ENCODE measurements around the gene WDR86. TPM values are rescaled to one million over a fixed set of nuclear protein-coding genes. Genes with fewer than 3 reads are reported as not detected.

Gene WDR86
- total RNA-seq, 1 experiment from 2014 or later = 8.1 TPM

- no peak overlapping the region for H4K91ac ChIP-seq (ENCODE audit: insufficient read length, low read depth, low read length)
- no peaks in the 10 kb centered on the region for H3K23me2 ChIP-seq (ENCODE audit: insufficient read length, low read depth, low read length, poor library complexity, severe bottlenecking)
- Mint-ChIP-seq H3K36me3 (ENCODE audit: insufficient read depth in 1 of 3, low read depth in 3 of 3) (peaks cover 0 to 6% (median 2%) of the 10 kb centered on the region in 3 experiments; a peak in 3 of 7 replicates), H3K27me3 (ENCODE audit: low read depth) (peaks cover 5% of the 10 kb centered on the region), H3K4me3 (no peak overlapping the region), H3K4me1 (peaks cover 0 to 3% of the 10 kb centered on the region in 2 experiments; a peak in 3 of 4 replicates), H3K27ac (no peak overlapping the region), H3K9me3 (peaks cover 0 to 2% of the 10 kb centered on the region in 2 experiments; a peak in 2 of 5 replicates)
- no peak overlapping the region for H2BK12ac ChIP-seq (ENCODE audit: insufficient read length, low read depth, low read length)
- no CpG with 5 or more reads among the region's 3 CpGs for WGBS (ENCODE audit: extremely low coverage, insufficient read length, low lambda C conversion rate)
- no peak for TF ChIP-seq CTCF (conservative IDR thresholded peaks at IDR 0.05)
- H4K20me1 ChIP-seq (ENCODE audit: control insufficient read depth, insufficient read depth, insufficient read length) = no peaks in the 10 kb centered on the region
- H3K56ac ChIP-seq (ENCODE audit: insufficient read length, low read depth, low read length) = no peak overlapping the region
- H3K9ac ChIP-seq (ENCODE audit: extremely low read depth, insufficient read length, low read length) = no peak overlapping the region
- H3K18ac ChIP-seq (ENCODE audit: insufficient read length, low read depth, low read length) = no peak overlapping the region
- no peak overlapping the region for H3K23ac ChIP-seq (ENCODE audit: insufficient read length, low read depth, low read length)
- no peaks in the 10 kb centered on the region for H3K4me1 ChIP-seq (ENCODE audit: insufficient read depth, low read length)
- no peak for DNase-seq
- H2BK120ac ChIP-seq (ENCODE audit: low read depth, low read length, poor library complexity, severe bottlenecking) = no peak overlapping the region
- no peak overlapping the region for H3K4ac ChIP-seq (ENCODE audit: low read depth, low read length)
- H3K9me3 ChIP-seq (ENCODE audit: control insufficient read depth, low read depth, low read length) = no peaks in the 10 kb centered on the region
- H3K4me2 ChIP-seq (ENCODE audit: insufficient read depth, insufficient read length, low read length) = no peak overlapping the region
- H3T11ph ChIP-seq (ENCODE audit: low read length) = no peak overlapping the region
- no peak overlapping the region for H4K5ac ChIP-seq (ENCODE audit: insufficient read length, low read depth, low read length)
- H2BK5ac ChIP-seq (ENCODE audit: insufficient read length, low read length) = no peak overlapping the region
- H3K27me3 ChIP-seq (ENCODE audit: insufficient read depth, low read length) = peaks cover 2% of the 10 kb centered on the region; the same call in 1 of the 2 replicates
- H3K79me2 ChIP-seq (ENCODE audit: insufficient read depth, low read length) = no peaks in the 10 kb centered on the region
- H4K8ac ChIP-seq (replicated peaks; ENCODE audit: insufficient read length, low read depth, low read length) = no peak overlapping the region
- H2BK15ac ChIP-seq (ENCODE audit: low read depth, low read length) = no peak overlapping the region
- H3K79me1 ChIP-seq (ENCODE audit: insufficient read depth, low read depth, low read length, poor library complexity, severe bottlenecking) = peaks cover 2% of the 10 kb centered on the region
- no peak overlapping the region for H3K27ac ChIP-seq (ENCODE audit: insufficient read length, low read depth, low read length)
- H2BK20ac ChIP-seq (ENCODE audit: low read depth, low read length, poor library complexity, severe bottlenecking) = no peak overlapping the region
- H3K14ac ChIP-seq (ENCODE audit: insufficient read depth, low read length) = no peak overlapping the region
- no peak overlapping the region for H2AFZ ChIP-seq (ENCODE audit: low read length)
- no peak overlapping the region for H2AK5ac ChIP-seq (ENCODE audit: insufficient read length, low read length)
Observed at GRCh38 chr7:151338809-151339208, 71.0 kb downstream of the WDR86 start.
